HG02973 (cell line): ENCODE measurements around the gene IRX2.

Experiments
- ATAC-seq: cut with Tn5 transposase; IDR thresholded peaks from one replicate; pipeline ENCODE4 v1.9.1; 2021; ENCODE audit warnings: moderate library complexity; ENCODE audit not compliant: unreplicated experiment

Gene IRX2

DNA sequence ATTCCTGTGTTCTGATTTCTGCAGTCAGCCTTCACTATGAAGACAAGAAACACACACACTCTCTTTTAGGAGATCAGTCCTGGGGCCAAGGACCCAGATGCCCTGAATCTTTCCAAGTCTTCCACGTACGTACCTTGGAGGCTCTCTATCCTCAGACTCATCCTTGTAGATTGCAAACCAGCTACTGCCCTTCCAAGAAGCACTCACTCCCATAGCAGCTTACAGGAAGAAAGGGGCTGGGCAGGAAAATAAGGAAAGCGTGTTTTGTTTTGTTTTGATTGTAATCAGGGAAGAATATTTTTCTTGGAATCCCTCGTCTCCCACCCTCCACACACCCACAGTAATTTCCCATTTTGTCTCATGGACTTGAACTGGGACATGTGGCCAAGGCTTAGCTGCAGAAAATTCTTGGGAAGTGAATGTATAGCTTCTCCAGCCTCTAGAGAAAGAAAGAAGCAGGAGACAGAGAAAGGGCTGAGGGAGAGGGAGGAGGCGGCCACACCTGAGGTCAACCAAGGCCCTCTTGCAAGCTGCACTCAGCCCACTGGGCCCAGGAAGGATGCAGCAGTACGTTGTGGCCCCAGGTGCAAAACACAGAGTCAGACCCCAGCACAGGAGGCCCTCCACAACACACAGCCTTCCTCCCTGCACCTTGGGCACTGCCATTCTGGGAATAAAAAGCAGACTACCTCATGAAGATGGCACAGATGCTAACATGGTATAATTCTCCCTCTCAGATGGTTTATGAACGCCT, 29.9 kb downstream of the IRX2 start:
- ATAC-seq, result no peak

DNA sequence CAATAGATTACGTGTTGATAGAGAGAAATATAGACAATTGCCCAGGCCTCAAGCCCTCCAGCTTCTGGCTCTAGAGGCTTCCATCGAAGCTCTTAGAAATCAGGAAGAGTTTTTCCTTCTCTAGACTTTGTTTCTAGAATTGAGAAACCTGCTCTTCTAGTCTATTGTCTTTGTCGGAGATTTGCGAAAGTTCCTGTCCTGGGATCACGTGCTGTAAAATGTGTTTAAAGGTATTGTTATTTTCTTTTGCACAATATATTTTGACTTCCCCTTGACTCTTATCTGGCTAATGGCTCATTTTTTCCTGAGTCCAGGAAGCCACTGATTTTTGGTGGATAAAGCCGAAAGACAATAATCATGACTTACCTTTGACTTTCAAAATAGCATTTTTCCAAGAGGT, 32.1 kb downstream of the IRX2 start:
- ATAC-seq, result no peak

DNA sequence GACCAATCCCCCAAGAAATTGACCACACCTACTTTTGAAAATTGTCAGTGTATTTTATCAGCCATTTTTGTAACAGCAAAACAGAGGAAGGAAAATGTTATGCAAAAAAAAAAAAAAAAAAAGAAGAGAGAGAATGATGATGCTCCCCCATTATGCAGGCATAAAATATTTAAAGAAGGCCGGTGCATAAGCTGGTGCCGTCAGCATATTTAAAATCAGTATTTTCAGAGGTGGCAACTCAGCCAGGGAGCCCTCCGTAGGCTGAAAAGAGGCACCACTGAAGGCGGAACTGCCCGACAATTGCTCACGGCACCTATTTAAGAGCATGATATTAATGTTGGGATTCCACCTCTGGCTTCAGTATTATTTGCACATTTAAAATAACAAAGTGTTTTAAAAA, 33.4 kb downstream of the IRX2 start:
- ATAC-seq, result no peak

DNA sequence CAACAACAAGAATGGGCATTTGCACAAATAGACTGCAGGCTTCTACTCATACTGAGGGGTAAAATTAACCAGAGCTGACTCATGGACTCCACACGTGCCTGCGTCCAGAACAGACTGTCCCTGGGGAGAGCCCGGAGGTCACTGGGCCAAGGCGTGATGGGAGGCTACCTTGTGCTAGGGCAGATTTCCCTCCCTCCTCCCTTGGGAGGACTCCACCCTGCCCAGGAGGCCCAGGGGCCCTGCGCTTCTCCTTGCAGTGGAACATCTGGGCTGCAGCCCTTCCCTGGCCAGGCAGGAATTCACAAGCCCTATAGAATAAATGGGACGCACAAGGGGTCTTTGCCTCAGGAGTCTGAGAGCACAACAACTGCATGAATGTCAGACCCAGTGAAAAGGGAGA, 35.6 kb downstream of the IRX2 start:
- ATAC-seq, result no peak

DNA sequence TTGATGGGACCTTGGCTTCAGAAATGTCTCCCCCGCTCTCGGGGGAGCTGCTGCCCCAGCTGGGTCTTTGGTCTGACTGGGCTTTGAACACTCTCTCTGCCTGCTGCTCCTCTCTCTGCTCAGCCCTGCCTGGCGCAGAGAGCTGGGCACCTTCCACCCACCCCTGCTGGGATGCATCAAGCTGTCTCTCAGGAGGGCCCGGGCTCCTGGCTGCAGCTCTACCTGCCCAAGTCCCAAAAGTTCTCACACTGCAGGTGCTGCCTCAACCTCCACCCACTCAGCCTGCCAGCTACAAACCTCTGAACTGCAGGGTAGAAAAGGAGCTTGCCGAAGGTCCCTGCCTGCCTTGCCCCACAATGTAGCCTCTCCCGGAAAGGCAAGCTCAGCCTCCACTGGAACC, 36.7 kb downstream of the IRX2 start:
- no peak for ATAC-seq

DNA sequence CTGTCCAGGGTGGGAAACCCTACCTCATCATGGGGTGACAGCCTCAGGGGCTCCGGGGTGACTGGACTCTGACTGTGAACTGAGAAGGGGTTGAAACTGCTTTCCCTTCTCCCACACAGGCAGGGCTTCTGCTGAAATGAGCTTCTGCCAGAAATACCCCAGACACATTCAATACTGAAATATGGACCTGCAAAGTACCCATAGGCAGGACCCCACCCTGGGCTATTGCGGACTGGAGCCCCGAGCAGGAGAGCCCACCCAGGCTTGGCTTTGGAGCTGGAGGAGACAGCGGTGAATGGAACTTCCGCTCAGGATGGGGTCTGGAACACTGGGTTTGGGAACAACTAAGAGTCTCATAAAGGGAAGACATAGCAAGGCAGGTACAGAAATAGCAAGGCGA, 37.5 kb downstream of the IRX2 start:
- no peak for ATAC-seq

DNA sequence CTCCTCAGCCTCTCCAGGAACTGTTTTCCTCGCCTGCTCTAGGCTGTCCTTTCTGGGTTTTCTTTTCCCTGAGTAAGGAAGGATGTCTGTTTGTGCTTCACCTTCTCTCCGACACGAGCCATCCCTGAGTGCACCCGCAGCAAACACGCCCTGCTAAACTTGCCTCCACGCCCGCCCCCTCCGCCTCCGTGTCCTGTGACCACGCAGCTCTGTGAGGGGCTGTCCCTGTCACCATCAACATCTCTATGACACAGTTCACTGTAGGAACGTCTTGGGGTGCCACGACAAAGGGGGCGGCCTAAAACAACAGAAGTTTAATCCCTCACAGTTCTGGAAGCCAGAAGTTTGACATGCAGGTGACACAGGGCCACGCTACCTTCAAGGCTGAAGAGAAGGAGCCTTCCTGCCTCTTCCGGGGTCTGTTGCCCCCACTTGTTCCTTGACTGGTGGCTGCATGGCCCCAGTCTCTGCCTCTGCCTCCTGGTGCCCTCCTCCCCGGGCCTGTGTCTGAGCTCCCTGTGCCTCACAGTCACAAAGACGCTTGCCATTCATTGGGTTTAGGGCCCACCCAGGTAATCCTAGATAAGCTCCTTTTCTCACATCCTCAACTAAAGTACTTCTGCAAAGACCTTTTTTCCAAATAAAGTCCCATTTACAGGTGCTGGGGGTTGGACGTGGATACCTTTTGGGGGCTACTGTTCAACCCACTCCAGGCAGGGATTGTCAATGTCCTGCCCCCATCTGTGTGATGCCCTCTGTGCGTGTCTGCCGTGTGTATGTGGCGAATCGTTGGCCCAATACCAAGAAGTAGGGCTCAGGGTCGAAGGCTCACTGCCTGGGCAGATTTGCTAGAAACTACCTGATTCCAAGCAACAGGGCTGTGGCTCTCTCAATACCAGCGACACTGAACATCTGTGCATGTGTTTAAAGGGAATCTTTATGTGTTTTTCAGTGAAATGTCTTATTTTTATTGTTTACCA, 39.7 kb downstream of the IRX2 start:
- ATAC-seq, result no peak

DNA sequence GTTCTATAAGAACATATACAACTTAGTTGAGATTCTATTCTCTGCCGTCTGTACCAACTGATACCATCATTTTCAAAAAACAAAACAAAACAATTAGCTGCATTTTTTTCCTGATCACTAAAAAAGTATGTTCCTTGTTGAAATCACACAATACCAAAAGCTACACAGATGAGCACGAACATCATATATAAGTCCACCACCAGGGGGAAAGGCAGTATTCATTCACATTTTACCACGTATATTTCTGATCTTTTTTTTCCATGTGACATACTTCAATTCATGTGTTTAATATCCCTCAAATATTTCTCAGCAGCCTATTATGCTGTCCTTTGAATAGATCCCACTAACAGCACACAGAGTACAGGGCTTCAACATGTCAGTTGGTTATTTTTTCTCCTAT, 40.6 kb downstream of the IRX2 start:
- no peak for ATAC-seq

DNA sequence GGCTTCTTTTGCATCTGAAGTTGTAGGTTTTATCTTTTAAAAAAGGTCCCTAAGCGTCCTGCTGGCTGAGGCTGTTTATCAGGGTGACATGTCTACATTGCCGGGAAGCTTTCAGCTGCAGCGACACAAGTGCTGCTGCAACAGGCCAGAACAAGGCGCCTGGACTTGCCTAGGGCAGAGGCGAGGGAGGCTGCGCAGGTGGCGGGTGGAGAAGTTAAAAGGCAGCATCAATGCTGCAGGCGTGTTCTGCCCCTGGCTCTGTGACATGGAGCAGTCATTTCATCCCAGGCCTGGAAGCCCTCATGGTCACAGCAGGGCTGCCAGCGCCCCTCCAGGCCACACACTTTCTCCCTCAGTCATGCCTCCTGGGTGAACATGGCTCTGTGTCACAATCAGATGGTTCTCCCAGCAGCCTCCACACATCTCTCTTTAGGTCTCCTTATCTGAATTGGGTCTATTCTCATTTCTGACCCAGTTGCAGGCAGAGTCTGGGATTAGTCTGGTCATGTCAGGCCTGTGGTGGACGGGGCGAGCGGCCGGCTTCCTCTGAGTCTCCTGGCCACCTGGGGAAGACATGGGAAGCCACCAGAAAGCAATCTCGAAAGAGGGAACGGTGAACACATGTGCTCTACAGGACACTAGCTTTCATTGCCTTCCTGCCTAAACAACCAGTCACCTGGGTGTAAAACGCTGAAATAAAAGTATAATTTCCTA, 41.3 kb downstream of the IRX2 start:
- ATAC-seq, result no peak

DNA sequence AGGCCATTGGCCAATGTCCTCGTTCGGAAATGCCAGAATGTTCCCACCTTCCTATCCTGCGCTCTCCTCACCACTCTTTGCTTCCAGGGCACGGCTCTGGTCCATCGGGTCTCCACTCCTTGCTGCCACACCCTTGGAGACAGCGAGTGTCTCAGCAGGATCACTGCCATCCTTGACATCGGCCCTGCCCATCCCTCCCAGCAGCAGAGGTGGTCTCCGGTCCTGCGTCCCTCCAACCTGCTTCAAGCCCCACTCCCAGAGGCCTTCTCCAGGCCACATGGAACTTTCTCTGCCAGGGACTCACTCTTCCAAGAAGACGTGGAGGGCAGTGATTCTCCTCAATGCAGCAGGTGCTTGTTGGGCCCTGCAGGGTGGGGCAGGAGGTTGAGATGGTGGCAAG, 42.7 kb downstream of the IRX2 start:
- ATAC-seq, result no peak

DNA sequence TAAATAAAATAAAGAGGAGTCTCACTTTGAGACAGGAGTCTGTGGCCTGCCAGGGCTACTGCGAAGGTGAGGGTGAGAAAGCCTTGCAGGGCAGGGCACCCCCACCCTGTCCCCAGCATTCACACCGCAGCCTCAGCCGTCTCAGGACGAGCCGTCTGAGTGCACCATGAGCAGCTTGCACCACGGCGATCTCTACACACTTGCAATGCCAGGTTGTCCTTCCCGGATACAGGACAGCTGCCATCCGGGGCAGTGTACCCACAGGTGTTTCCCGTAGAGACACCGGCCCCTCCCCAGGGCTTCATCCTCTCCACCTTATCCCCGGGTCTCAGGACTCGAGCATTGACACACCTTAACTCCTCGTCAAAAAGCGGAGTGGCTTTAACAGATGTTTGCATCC, 43.3 kb downstream of the IRX2 start:
- no peak for ATAC-seq

DNA sequence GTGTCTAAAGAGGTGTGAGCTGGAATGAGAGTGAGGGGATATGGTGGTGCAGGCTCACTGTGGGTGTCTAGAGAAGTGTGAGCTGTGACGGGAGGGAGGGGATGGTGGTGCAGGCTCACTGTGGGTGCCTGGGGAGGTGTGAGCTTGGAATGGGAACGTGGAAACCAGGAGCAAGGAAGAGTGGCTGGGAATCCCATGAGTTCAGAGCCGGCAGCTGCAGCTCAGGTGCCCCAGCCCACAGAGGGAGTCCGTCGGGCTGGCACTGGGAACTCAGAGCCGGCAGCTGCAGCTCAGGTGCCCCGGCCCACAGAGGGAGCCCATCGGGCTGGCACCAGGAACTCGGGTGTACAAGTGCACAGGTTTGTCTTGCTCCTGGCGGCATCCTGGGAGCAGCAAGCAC, 45.6 kb downstream of the IRX2 start:
- ATAC-seq, result no peak

DNA sequence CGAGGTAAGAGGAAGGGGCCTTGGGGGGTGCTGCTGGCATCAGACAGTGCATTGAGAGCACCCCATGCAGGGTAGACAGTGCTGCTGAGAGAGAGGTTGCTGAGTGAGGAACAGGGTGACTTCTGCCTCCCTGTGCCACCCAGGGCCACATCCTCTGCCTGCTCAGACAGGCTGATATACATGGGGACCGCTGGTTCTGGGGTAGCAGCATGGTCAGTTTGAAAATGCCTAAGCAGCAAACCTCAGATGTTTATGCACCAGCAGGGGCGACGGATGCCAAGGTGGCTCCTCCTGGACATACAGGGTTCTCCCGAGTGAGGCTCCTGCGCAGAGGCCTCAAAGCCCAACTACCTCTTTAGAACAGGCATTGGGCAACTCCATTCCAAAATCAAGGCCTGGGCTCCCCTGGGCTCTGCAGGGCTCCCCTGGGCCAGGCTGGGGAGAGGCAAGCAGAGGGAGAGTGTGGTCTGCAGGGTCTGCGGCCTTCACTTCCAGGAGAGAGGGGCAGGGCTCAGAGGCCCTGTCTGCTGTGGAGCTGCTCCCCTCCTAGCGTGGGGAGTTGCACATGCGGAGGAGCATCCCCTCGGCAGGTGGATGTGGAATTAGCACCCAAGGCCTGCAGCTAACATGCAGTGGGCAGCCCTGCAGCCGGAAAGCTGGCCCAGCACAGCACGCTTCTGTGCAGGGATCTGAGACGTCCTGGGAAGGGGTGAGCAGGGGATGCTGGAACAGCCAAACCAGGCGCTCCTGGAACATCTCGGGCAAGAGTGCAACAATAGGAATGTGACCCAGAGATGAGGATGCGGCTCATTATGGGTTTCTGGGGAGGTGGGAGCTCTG, 46.5 kb downstream of the IRX2 start:
- no peak for ATAC-seq

DNA sequence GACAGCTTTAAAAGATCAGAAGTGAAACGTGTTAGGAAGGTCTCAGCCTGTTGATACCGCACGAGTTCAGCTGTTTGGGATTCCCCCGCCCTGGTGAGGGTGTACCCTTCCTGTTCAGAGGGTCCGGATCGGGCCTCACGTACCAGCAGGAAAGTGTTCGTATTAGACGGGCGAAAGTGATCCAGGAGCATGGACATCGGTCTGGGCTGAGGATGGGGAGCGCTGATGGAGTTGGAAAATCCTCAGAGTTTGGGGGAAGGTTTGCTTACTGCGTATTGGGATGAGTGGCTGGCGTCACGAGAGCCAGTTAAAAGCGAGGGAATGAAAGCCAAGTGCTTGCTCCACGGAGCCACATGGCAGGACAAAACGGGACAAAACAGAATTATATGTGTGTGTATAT, 47.4 kb downstream of the IRX2 start:
- ATAC-seq, result no peak

DNA sequence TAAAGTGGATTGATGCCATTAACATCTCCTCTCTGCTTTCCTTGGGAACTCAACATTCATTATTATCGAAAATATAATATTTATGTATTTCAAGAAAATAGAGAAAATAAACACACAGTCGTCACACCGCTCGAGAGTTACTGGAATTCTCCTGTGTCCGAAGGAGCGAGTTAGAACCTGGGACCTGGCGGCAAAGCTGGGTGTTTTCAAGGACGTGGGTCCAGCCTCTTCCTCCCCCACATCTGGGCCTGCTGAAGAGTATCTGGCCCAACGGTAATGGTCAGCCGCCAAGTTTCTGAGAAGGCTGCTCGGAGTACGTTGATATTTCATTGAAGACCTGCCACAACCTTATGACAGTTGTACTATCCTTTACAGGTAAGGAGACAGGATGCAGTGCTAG, 47.9 kb downstream of the IRX2 start:
- no peak for ATAC-seq

DNA sequence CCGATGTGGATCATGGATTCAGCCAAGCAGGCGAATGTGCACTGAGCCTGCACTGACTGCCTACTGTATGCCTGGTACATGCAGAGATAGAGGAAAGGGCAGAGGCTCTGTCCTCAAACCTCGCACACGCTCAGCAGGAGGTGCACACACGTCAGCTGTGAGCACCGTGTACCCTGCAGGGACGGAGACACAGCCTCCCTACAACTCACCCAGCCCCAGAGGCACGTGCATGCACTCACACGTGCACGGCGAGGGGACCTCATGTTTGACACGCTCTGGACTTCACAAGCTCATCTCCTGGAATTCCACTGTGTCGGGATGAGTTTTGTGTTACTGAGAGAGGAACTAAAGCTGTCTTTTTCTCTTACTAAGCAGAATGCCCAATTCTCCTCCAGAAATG, 48.4 kb downstream of the IRX2 start:
- no peak for ATAC-seq

DNA sequence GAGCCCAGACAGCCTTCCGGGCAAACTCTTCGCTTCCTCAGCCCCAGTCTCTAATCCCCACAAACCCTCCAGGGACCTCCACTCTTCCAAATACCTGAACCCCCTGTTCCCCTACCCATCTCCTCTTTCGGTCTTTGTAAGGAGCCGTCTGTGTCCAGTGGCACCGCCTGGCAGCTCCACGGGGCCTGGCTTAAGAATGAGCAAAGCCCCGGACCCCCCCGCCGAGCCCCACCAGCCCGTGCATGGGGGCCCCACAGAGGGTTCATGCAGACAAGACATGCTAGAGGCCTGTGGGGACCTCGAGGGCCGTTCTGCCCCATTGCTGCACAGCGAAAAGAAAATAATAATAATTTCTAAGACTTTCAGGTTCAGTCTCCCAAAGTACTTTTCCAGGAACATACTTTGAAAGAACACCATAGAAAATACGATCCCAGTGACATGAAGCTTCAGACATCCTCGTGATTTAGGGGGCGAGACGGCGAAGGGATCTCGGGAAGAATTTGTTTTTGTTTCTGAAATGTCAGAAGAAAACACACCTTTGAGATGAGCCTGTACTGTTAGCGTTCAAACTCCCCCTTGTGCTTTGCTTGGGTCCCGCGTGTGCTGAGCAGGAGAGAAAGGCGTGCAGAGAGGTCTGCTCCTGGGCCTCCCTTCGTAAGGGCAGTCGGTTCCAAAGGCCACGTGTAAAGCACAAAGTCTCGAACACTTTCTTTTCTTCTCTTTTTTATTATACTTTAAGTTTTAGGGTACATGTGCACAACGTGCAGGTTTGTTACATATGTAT, 49.2 kb downstream of the IRX2 start:
- ATAC-seq, result no peak

DNA sequence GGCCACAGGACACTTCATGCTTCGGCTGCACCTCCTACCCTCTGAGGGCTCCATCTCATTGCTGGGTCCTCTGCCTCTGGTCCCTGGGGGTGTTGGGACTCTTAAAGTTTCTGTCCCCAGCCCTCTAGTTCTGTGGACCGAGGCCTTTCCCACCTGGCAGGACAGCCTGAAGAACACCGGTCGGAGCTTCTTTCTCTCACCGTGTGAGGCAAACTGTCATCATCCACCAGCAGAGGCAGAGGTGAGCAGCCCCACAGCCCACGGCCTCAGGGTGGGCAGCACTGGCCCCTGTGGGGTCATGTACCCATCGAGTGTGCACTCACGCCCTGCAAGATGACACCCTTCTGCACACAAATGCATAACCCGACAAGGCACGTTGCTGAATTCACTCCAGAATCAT, 49.9 kb downstream of the IRX2 start:
- no peak for ATAC-seq

DNA sequence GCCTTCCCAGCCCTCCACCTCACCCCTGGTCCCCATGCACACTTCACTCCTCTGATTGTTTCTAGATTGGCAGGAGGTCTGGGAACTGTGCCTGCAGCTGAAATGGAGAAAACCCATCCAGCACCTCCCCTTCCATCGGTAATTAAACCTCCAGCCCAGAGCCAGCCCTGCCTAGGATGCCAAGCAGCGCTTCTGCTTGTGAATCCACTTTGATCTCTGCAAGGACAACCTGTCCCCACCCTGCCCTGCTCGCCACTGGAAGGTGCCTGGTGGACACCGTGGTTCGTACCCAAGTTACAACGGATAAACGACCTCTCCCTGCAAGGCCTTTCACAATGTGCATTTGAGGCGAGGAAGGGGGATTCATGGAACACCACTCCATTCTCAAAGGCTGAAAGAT, 50.6 kb downstream of the IRX2 start:
- ATAC-seq, result no peak

DNA sequence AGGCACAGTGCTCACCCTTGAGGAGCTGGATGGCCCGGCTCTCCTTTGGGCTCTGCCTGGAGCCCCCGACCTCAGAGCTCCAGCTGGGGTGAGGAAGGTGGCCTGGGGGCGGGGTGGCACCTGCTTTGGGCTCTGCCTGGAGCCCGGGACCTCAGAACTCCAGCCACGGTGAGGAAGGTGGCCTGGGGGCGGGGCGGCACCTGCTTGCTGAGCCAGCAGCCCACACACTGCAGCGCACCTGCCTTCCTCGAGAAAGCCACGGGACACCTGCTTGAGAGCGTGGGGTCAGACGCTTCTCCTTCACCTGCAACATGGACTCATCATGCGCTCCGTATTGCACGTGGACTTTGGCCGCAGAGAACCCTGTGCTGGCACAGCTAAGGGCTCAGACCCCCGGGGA, 51.8 kb downstream of the IRX2 start:
- no peak for ATAC-seq
